ENCODE measurements around the gene NEGR1. TPM values are rescaled to one million over a fixed set of nuclear protein-coding genes. Genes with fewer than 3 reads are reported as not detected.

Gene NEGR1
- total and polyA plus RNA-seq, 2 experiments from 2014 or later: 0.57 to 0.94 TPM

- TF ChIP-seq POLR2AphosphoS5 (IDR thresholded peaks at IDR 0.05; ENCODE audit: low read depth) (no peak), CTCF (conservative IDR thresholded peaks at IDR 0.05; ENCODE audit: low read depth in 2 of 2) (no peak), EZH2phosphoT487 (IDR thresholded peaks at IDR 0.05; ENCODE audit: unreplicated experiment) (no peak)
Observed at GRCh38 chr1:71778940-71779339, 503.4 kb downstream of the NEGR1 start (continued).

GRCh38 chr1:71777094-71777493 is 505.2 kb downstream of the NEGR1 start:
- DNase-seq (ENCODE audit: low spot score) (no peak), ATAC-seq (no peak)
- Mint-ChIP-seq H3K27ac (no peak overlapping the region), H3K27me3 (ENCODE audit: insufficient read depth, low read depth, poor library complexity) (no peaks in the 10 kb centered on the region), H3K4me1 (peaks cover 13% of the 10 kb centered on the region), H3K4me3 (no peak overlapping the region), H3K9me3 (no peaks in the 10 kb centered on the region), H3K36me3 (ENCODE audit: low read depth) (no peaks in the 10 kb centered on the region)
- Histone ChIP-seq H3K79me2 (replicated peaks; ENCODE audit: insufficient read depth) (no peaks in the 10 kb centered on the region), H3K4me1 (ENCODE audit: insufficient read depth) (peaks cover 18% of the 10 kb centered on the region), H3K9me2 (ENCODE audit: insufficient read depth) (no peaks in the 10 kb centered on the region), H3K4me3 (no peak overlapping the region), H3K27me3 (ENCODE audit: insufficient read depth) (no peaks in the 10 kb centered on the region), H3F3A (replicated peaks; ENCODE audit: low read depth) (no peaks in the 10 kb centered on the region), H4K20me1 (replicated peaks; ENCODE audit: insufficient read depth) (no peaks in the 10 kb centered on the region), H3K36me3 (ENCODE audit: insufficient read depth) (no peaks in the 10 kb centered on the region), H3K27ac (ENCODE audit: low read depth) (no peak overlapping the region), H3K4me2 (no peak overlapping the region), H2AFZ (no peak overlapping the region)
- TF ChIP-seq EZH2phosphoT487 (IDR thresholded peaks at IDR 0.05; ENCODE audit: unreplicated experiment): no peak
- no peak for TF ChIP-seq ZNF462 (CRISPR knock-in tag; IDR thresholded peaks at IDR 0.05)
- no peak for TF ChIP-seq REST (IDR thresholded peaks at IDR 0.05; ENCODE audit: unreplicated experiment)
- no peak for TF ChIP-seq EZH2 (IDR thresholded peaks at IDR 0.05; ENCODE audit: low read depth, unreplicated experiment)
- TF ChIP-seq ZNF114 (CRISPR knock-in tag; IDR thresholded peaks at IDR 0.05): no peak
- TF ChIP-seq ZNF331 (CRISPR knock-in tag; IDR thresholded peaks at IDR 0.05; ENCODE audit: low read depth): no peak

Data from GM23338 (cell line).